GM18861 (cell line): ENCODE results near the gene TM2D1.
A peak's percentile ranks its signal among the peaks of the same experiment; 100 is the strongest.
"Not testable (repeated sequence)": the region's sequence is repeated elsewhere in the genome, so short reads cannot be mapped to it uniquely, and the experiment has no call there.

Source experiments
- ATAC-seq: cut with Tn5 transposase; IDR thresholded peaks from one replicate; pipeline ENCODE4 v1.9.1; 2021; ENCODE audit not compliant: unreplicated experiment

The TM2D1 gene

GRCh38 chr1:61724813-61725694 is at the start of gene TM2D1:
TM2D1 (minus strand) TSS chr1:61725141; CDS start chr1:61725120, 21 bp downstream.
- ATAC-seq = peak; percentile 99

GRCh38 chr1:61770131-61770530 is 45.2 kb upstream of the TM2D1 start:
- no peak for ATAC-seq

- no peak for ATAC-seq
These were observed 33.0 kb upstream of the TM2D1 start for GRCh38 chr1:61757950-61758349.

- no peak for ATAC-seq
These were observed 31.8 kb upstream of the TM2D1 start for GRCh38 chr1:61756773-61757172.

GRCh38 chr1:61754545-61754944 is 29.6 kb upstream of the TM2D1 start:
- ATAC-seq = no peak

- no peak for ATAC-seq
These were observed 29.1 kb upstream of the TM2D1 start for GRCh38 chr1:61753998-61754508.

GRCh38 chr1:61752921-61753389 is 28.0 kb upstream of the TM2D1 start:
- ATAC-seq = no peak

GRCh38 chr1:61749574-61749973 is 24.6 kb upstream of the TM2D1 start:
- ATAC-seq = no peak

GRCh38 chr1:61748566-61748965 is 23.6 kb upstream of the TM2D1 start:
- no peak for ATAC-seq

GRCh38 chr1:61746813-61747212 is 21.9 kb upstream of the TM2D1 start:
- ATAC-seq = no peak

- ATAC-seq = no peak
These were observed 19.0 kb upstream of the TM2D1 start for GRCh38 chr1:61743716-61744580.

- no peak for ATAC-seq
These were observed 18.4 kb upstream of the TM2D1 start for GRCh38 chr1:61743431-61743705.

- peak; percentile 45 for ATAC-seq
These were observed 17.9 kb upstream of the TM2D1 start for GRCh38 chr1:61742620-61743430.

GRCh38 chr1:61741711-61742619 is 17.0 kb upstream of the TM2D1 start, which contains the start of gene PATJ:
PATJ (plus strand) TSS chr1:61742480; CDS start chr1:61762893, 20,413 bp downstream.
- ATAC-seq = peak; percentile 67

GRCh38 chr1:61740751-61741700 is 16.1 kb upstream of the TM2D1 start:
- ATAC-seq = no peak

- ATAC-seq = no peak
These were observed 7.8 kb upstream of the TM2D1 start for GRCh38 chr1:61732726-61733125.

- not testable (repeated sequence) for ATAC-seq
These were observed 5.7 kb upstream of the TM2D1 start for GRCh38 chr1:61730679-61731078.

- ATAC-seq = no peak
These were observed 2.6 kb upstream of the TM2D1 start for GRCh38 chr1:61727544-61727943.

GRCh38 chr1:61724506-61724812 is 482 bp downstream of the TM2D1 start:
- no peak for ATAC-seq
